ENCODE results near the gene ACTR3. TPM values are rescaled to one million over a fixed set of nuclear protein-coding genes. Genes with fewer than 3 reads are reported as not detected.

Gene ACTR3
- total and polyA plus RNA-seq, 2 donors (not counting 1 experiment from before 2014, with no cell fraction given): 64.3 to 249 TPM

GRCh38 chr2:113965228-113965627 lies 75.3 kb downstream of the ACTR3 start:
- H3K79me2 ChIP-seq (ENCODE audit: control insufficient read depth, insufficient read depth, low read length): no peaks in the 10 kb centered on the region
- Mint-ChIP-seq H3K27me3 (no peaks in the 10 kb centered on the region), H3K4me1 (peaks cover 26% of the 10 kb centered on the region), H3K4me3 (no peak overlapping the region), H3K27ac (no peak overlapping the region), H3K9me3 (ENCODE audit: insufficient read depth) (no peaks in the 10 kb centered on the region)
- peaks cover 4 to 13% of the 10 kb centered on the region in 2 experiments for H3K36me3 ChIP-seq (replicated peaks in 1 of 2; ENCODE audit: control extremely low read depth in 1 of 2, control insufficient read depth in 1 of 2, extremely low read depth in 1 of 2, insufficient read depth in 2 of 2, low read length in 1 of 2)
- H3K27ac ChIP-seq (ENCODE audit: low read length in 2 of 2): peak overlapping the region in 1 of 2 donors; percentile 29
- H3K4me2 ChIP-seq (replicated peaks; ENCODE audit: low read depth, low read length, poor library complexity, severe bottlenecking): no peak overlapping the region
- no peaks in the 10 kb centered on the region for H4K20me1 ChIP-seq (ENCODE audit: control insufficient read depth, insufficient read depth, low read length, poor library complexity, severe bottlenecking)
- TF ChIP-seq EZH2 (IDR thresholded peaks at IDR 0.05; ENCODE audit: borderline replicate concordance, insufficient read depth, low read depth, low read length, poor library complexity, severe bottlenecking): no peak
- TF ChIP-seq CTCF (IDR thresholded peaks at IDR 0.05): no peak
- WGBS (ENCODE audit: insufficient coverage): no CpG with 5 or more reads among the region's 5 CpGs
- no peak overlapping the region for H3K9ac ChIP-seq (ENCODE audit: low read length)
- H3K4me3 ChIP-seq (ENCODE audit: control extremely low read depth in 1 of 5, extremely low read depth in 1 of 5, insufficient read depth in 1 of 5, low read depth in 2 of 5, low read length in 4 of 5): no peak overlapping the region
- ATAC-seq (ENCODE audit: low read depth): no peak
- no peaks in the 10 kb centered on the region for H3K9me3 ChIP-seq (ENCODE audit: control extremely low read depth in 1 of 3, control insufficient read depth in 2 of 3, insufficient read depth in 1 of 3, low read length in 2 of 3)
- no peak for DNase-seq
- intact Hi-C loops (cut with micrococcal nuclease): no loop called here
- no peaks in the 10 kb centered on the region for H3K27me3 ChIP-seq (replicated peaks in 1 of 4; ENCODE audit: control extremely low read depth in 1 of 4, control insufficient read depth in 3 of 4, insufficient read depth in 4 of 4, low read length in 3 of 4)
- ChIA-PET POLR2A (no interaction called here), CTCF (interaction anchor here (0.9 to 1.7 kb wide), 6 partner anchors 9 to 221 kb away, joined by 3 to 6 read pairs (median 3); no protein-coding TSS in a partner anchor)
- peaks cover 0 to 9% of the 10 kb centered on the region in 2 donors for H3K4me1 ChIP-seq (ENCODE audit: control insufficient read depth in 2 of 2, insufficient read depth in 2 of 2, low read length in 2 of 2)
- H2AFZ ChIP-seq (ENCODE audit: insufficient read depth, low read depth, low read length, poor library complexity, severe bottlenecking): no peak overlapping the region

- ChIA-PET CTCF (interaction anchor here (0.9 to 1.7 kb wide), 7 partner anchors 9 to 221 kb away, joined by 3 to 6 read pairs (median 3); no protein-coding TSS in a partner anchor), POLR2A (no interaction called here)
- H3K4me1 ChIP-seq (ENCODE audit: control insufficient read depth in 2 of 2, insufficient read depth in 2 of 2, low read length in 2 of 2): peaks cover 0 to 9% of the 10 kb centered on the region in 2 donors
- peak; percentile 79 for TF ChIP-seq CTCF (IDR thresholded peaks at IDR 0.05)
- TF ChIP-seq EZH2 (IDR thresholded peaks at IDR 0.05; ENCODE audit: borderline replicate concordance, insufficient read depth, low read depth, low read length, poor library complexity, severe bottlenecking): no peak
- H3K79me2 ChIP-seq (ENCODE audit: control insufficient read depth, insufficient read depth, low read length): no peaks in the 10 kb centered on the region
- no peak overlapping the region for H3K4me3 Mint-ChIP-seq
- no peak overlapping the region for H3K4me2 ChIP-seq (replicated peaks; ENCODE audit: low read depth, low read length, poor library complexity, severe bottlenecking)
- H3K27me3 ChIP-seq (replicated peaks in 1 of 4; ENCODE audit: control extremely low read depth in 1 of 4, control insufficient read depth in 3 of 4, insufficient read depth in 4 of 4, low read length in 3 of 4): no peaks in the 10 kb centered on the region
- H2AFZ ChIP-seq (ENCODE audit: insufficient read depth, low read depth, low read length, poor library complexity, severe bottlenecking): no peak overlapping the region
- H3K27ac Mint-ChIP-seq: no peak overlapping the region
- intact Hi-C loops (cut with micrococcal nuclease): no loop called here
- no peaks in the 10 kb centered on the region for H3K27me3 Mint-ChIP-seq
- H3K9me3 Mint-ChIP-seq (ENCODE audit: insufficient read depth): no peaks in the 10 kb centered on the region
- ATAC-seq (ENCODE audit: low read depth) (peak; percentile 83), DNase-seq (peak; percentile 65)
- peaks cover 26% of the 10 kb centered on the region for H3K4me1 Mint-ChIP-seq
- H3K9ac ChIP-seq (ENCODE audit: low read length): no peak overlapping the region
- H3K4me3 ChIP-seq (ENCODE audit: control extremely low read depth in 1 of 5, extremely low read depth in 1 of 5, insufficient read depth in 1 of 5, low read depth in 2 of 5, low read length in 4 of 5): no peak overlapping the region
- 33% methylated on average over 1 of the region's 1 CpG for WGBS (ENCODE audit: insufficient coverage)
- no peaks in the 10 kb centered on the region for H4K20me1 ChIP-seq (ENCODE audit: control insufficient read depth, insufficient read depth, low read length, poor library complexity, severe bottlenecking)
- H3K9me3 ChIP-seq (ENCODE audit: control extremely low read depth in 1 of 3, control insufficient read depth in 2 of 3, insufficient read depth in 1 of 3, low read length in 2 of 3): no peaks in the 10 kb centered on the region
- peak overlapping the region in 1 of 2 donors; percentile 29 for H3K27ac ChIP-seq (ENCODE audit: low read length in 2 of 2)
- H3K36me3 ChIP-seq (replicated peaks in 1 of 2; ENCODE audit: control extremely low read depth in 1 of 2, control insufficient read depth in 1 of 2, extremely low read depth in 1 of 2, insufficient read depth in 2 of 2, low read length in 1 of 2): peaks cover 2 to 10% of the 10 kb centered on the region in 2 experiments
Measured at GRCh38 chr2:113965644-113966043, 75.8 kb downstream of the ACTR3 start.
